GM20000 (cell line): ENCODE measurements around the gene ZSCAN2.

Experiments
- DNase-seq: peaks from one replicate; pipeline ENCODE4 v3.0.0; 2012; ENCODE audit warnings: low spot score
- CTCF ChIP-seq: IDR thresholded peaks from 2 replicates; pipeline ENCODE4 v1.5.1; 2012; ENCODE audit warnings: mild to moderate bottlenecking, control low read depth; ENCODE audit errors: extremely low read depth, missing control alignments

The ZSCAN2 gene

GRCh38 chr15:84603630-84604379 is 3.0 kb downstream of the ZSCAN2 start:
- DNase-seq, result no peak

GRCh38 chr15:84604826-84605553 is 4.2 kb downstream of the ZSCAN2 start:
- DNase-seq, result no peak
- no peak for TF ChIP-seq CTCF

More at GRCh38 chr15:84603630-84604379, 3.0 kb downstream of the ZSCAN2 start:
- TF ChIP-seq CTCF, result no peak

GRCh38 chr15:84605554-84605882 is 4.7 kb downstream of the ZSCAN2 start:
- no peak for TF ChIP-seq CTCF
- no peak for DNase-seq

GRCh38 chr15:84606653-84607120 is 5.9 kb downstream of the ZSCAN2 start:
- no peak for DNase-seq
- no peak for TF ChIP-seq CTCF

GRCh38 chr15:84608707-84609284 is 8.0 kb downstream of the ZSCAN2 start:
- no peak for TF ChIP-seq CTCF

GRCh38 chr15:84609818-84610525 is 9.2 kb downstream of the ZSCAN2 start:
- no peak for DNase-seq
- TF ChIP-seq CTCF, result no peak

More at GRCh38 chr15:84608707-84609284, 8.0 kb downstream of the ZSCAN2 start:
- no peak for DNase-seq
